22Rv1 (cell line): Measurements from ENCODE around the gene ACTR5.
A peak's percentile ranks its signal among the peaks of the same experiment; 100 is the strongest.

Experiments used
- H3K27ac ChIP-seq: fragments of 450-650 bp; 2 replicates; pipeline ENCODE4 v1.5.1; 2017
- CTCF ChIP-seq: fragments of 450-650 bp; IDR thresholded peaks from 2 replicates; pipeline ENCODE4 v1.5.1; 2017; ENCODE audit warnings: mild to moderate bottlenecking
- ZFX ChIP-seq: fragments of 450-650 bp; IDR thresholded peaks from 2 replicates; pipeline ENCODE4 v1.6.1; 2017; ENCODE audit warnings: antibody characterized with exemption, borderline replicate concordance

ACTR5 gene

GRCh38 chr20:38748097-38748860, at the start of gene ACTR5:
TSS of gene ACTR5 (plus strand) at chr20:38748460. CDS start at chr20:38748479, 19 bp downstream.
- peak within 1 kb of the TSS; percentile 87 for H3K27ac ChIP-seq
- TF ChIP-seq ZFX: no peak
- no peak for TF ChIP-seq CTCF

DNA sequence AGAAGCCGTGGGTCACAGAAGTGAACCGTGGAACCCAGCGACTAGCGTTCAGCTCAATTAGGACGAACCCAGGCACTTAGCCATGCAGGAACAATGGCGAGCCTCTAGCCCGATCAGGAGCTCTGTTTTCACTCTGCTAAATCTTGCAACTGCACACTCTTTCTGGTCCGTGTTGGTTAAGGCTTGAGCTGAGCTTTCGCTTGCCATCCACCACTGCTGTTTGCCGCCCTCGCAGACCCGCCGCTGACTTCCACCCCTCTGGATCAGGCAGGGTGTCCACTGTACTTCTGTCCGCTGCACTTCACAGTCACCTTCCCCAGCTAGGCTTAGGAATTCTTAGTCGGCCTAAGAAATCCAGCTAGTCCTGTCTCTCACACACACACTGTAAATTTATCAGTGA, 49.7 kb upstream of the ACTR5 start:
- TF ChIP-seq ZFX: no peak
- no peak for TF ChIP-seq CTCF
- H3K27ac ChIP-seq: no peak overlapping the region

- H3K27ac ChIP-seq: no peak overlapping the region
- TF ChIP-seq ZFX: no peak
- TF ChIP-seq CTCF: no peak
Observed at GRCh38 chr20:38700141-38700540, 48.1 kb upstream of the ACTR5 start.

GRCh38 chr20:38700926-38701325, 47.3 kb upstream of the ACTR5 start:
- H3K27ac ChIP-seq: no peak overlapping the region
- no peak for TF ChIP-seq ZFX

DNA sequence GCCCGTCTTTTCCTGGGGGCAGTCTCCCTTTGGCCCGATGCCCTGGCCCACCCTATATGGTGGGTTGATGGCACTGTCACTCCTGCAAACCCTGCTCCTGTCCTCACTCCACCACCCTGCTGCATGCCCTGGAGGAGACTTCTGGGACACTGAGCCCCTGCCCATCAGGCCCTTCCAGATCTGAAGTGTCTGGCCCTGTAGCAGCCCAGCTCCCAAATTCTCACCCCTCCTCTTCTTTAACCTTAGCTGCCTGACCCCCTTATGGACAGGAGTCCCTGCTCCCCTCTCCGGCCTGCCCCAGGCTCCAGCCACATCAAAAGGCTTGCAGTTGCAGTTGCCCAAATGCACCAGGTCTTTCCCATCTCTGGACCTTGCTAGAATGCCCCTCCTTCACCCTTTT, 44.7 kb upstream of the ACTR5 start:
- TF ChIP-seq ZFX (no peak), CTCF (no peak)
- no peak overlapping the region for H3K27ac ChIP-seq

GRCh38 chr20:38704136-38704535, 44.1 kb upstream of the ACTR5 start:
- no peak overlapping the region for H3K27ac ChIP-seq
- no peak for TF ChIP-seq CTCF
- no peak for TF ChIP-seq ZFX

- TF ChIP-seq CTCF: no peak
- TF ChIP-seq ZFX: no peak
- no peak overlapping the region for H3K27ac ChIP-seq
Observed at GRCh38 chr20:38706509-38706908, 41.8 kb upstream of the ACTR5 start.

DNA sequence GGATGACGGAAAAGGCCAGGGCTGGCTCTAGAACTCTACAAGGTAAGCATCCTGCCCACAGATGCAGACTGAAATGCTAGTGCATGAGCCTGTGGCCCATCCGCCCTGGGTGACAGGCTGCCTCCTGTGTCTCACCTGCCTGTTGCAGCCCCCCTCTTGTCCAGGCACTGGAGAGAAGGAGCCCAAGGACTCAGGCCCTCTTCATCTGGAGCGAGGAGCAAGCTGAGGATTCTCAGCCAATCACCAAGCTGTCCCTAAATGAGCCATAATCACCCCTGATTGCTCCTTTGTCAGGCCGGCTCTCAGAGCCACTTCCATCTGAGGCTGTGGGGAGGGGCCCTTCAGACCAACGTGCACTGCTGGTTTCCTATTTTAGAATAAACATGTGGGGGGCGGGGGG, 34.0 kb upstream of the ACTR5 start:
- TF ChIP-seq CTCF (no peak), ZFX (no peak)
- no peak overlapping the region for H3K27ac ChIP-seq
